GM13977 (cell line): Measurements from ENCODE around the gene FAM200A.

ENCODE experiments used
- DNase-seq: peaks from one replicate; pipeline ENCODE4 v3.0.0; 2012; ENCODE audit warnings: low spot score
- in situ Hi-C: fragments of 300-500 bp; cut with MboI; formaldehyde crosslinking; loops from one replicate; pipeline ENCODE4 v1.12.0; 2022; ENCODE audit warnings: low sequenced_read_pairs, low pct_unique_long_range_greater_than_20kb, mixed read lengths, inconsistent platforms; ENCODE audit not compliant: unreplicated experiment
- TF ChIP-seq, protein P1 (sequence below): IDR thresholded peaks from 2 replicates; pipeline ENCODE4 v1.5.1; 2012; ENCODE audit warnings: mild to moderate bottlenecking, control low read depth; ENCODE audit not compliant: insufficient read depth; ENCODE audit errors: extremely low read depth, missing control alignments

Gene FAM200A

GRCh38 chr7:99497766-99498545 lies 54.0 kb downstream of the FAM200A start:
- in situ Hi-C loops: no loop called here
- no peak for DNase-seq
- TF ChIP-seq, protein P1, sequence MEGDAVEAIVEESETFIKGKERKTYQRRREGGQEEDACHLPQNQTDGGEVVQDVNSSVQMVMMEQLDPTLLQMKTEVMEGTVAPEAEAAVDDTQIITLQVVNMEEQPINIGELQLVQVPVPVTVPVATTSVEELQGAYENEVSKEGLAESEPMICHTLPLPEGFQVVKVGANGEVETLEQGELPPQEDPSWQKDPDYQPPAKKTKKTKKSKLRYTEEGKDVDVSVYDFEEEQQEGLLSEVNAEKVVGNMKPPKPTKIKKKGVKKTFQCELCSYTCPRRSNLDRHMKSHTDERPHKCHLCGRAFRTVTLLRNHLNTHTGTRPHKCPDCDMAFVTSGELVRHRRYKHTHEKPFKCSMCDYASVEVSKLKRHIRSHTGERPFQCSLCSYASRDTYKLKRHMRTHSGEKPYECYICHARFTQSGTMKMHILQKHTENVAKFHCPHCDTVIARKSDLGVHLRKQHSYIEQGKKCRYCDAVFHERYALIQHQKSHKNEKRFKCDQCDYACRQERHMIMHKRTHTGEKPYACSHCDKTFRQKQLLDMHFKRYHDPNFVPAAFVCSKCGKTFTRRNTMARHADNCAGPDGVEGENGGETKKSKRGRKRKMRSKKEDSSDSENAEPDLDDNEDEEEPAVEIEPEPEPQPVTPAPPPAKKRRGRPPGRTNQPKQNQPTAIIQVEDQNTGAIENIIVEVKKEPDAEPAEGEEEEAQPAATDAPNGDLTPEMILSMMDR: no peak
